H1 (cell line): Measurements from ENCODE around the gene GALNT2. TPM values are rescaled to one million over a fixed set of nuclear protein-coding genes. Genes with fewer than 3 reads are reported as not detected.

Experiments used
- CBX8 ChIP-seq: fragments of 300-800, 300-1000 bp; sonication (generic); IDR thresholded peaks from 2 replicates; pipeline ENCODE4 v1.7.1; 2016; ENCODE audit warnings: low read depth, low read length, borderline replicate concordance
- CHD1 ChIP-seq: IDR thresholded peaks from 2 replicates; pipeline ENCODE4 v1.6.1; 2012; ENCODE audit warnings: low read depth, low read length, improper control_type of control experiment
- GTF2F1 ChIP-seq: IDR thresholded peaks from 2 replicates; pipeline ENCODE4 v1.6.1; 2012; ENCODE audit warnings: low read depth, low read length, improper control_type of control experiment, borderline replicate concordance
- HDAC2 ChIP-seq, 2 experiments: fragments of 300-600 bp in 1 of 2; sonication (generic) in 1 of 2; IDR thresholded peaks; 2 replicates each; pipeline ENCODE4 v1.6.1; 2011 to 2012; ENCODE audit warnings: low read depth in 2 of 2, low read length in 2 of 2, mild to moderate bottlenecking in 2 of 2, moderate library complexity in 2 of 2, borderline replicate concordance in 1 of 2, inconsistent platforms in 1 of 2
- JUND ChIP-seq: IDR thresholded peaks from 2 replicates; pipeline ENCODE4 v1.6.1; 2011; ENCODE audit warnings: mild to moderate bottlenecking, improper control_type of control experiment, low read length
- KDM4A ChIP-seq: IDR thresholded peaks from one replicate; pipeline ENCODE4 v1.7.1; 2012; ENCODE audit warnings: low read depth, mild to moderate bottlenecking, moderate library complexity, low read length, inconsistent platforms; ENCODE audit not compliant: severe bottlenecking
- KDM5A ChIP-seq: fragments of 200-600 bp; IDR thresholded peaks from 2 replicates; pipeline ENCODE4 v1.7.1; 2012; ENCODE audit warnings: mild to moderate bottlenecking, low read length, inconsistent platforms, mixed read lengths
- SIX5 ChIP-seq: IDR thresholded peaks from 2 replicates; pipeline ENCODE4 v1.6.1; 2011; ENCODE audit warnings: mild to moderate bottlenecking, low read depth, low read length
- TAF7 ChIP-seq: optimal IDR thresholded peaks from 2 replicates; pipeline ENCODE3; 2011; ENCODE audit warnings: low read depth, mild to moderate bottlenecking, inconsistent platforms, low read length, moderate library complexity, borderline replicate concordance
- YY1 ChIP-seq: IDR thresholded peaks from 2 replicates; pipeline ENCODE4 v1.6.1; 2011; ENCODE audit warnings: low read depth, mild to moderate bottlenecking, low read length
- polyA plus RNA-seq, 7 experiments: library from polyadenylated mRNA; depleted of rRNA in 3 of 7; stranded (reverse) in 5 of 7; unstranded in 2 of 7; fragments of >200 nt in 5 of 7; fragments of 200-250 nt in 2 of 7; gene quantifications; 1 replicate in 5 of 7; 2 replicates in 1 of 7; 4 replicates in 1 of 7; pipeline versions ENCODE4 v1.2.1 to v1.2.3, GENCODE V29; 2011 to 2013; ENCODE audit warnings: missing spikeins in 2 of 7, mixed read lengths in 2 of 7
- total RNA-seq: library from RNA; stranded (reverse); fragmentation: NEBNext Ultra II Directional; extraction: Animal tissue kit (Norgen Biotek cat#: 25700); gene quantifications from 2 replicates; pipeline ENCODE4 v1.2.1, GENCODE V29; 2021
- TF ChIP-seq, protein P1 (sequence below): IDR thresholded peaks from 2 replicates; pipeline ENCODE4 v1.6.1; 2012; ENCODE audit warnings: inconsistent platforms

The GALNT2 gene
- total and polyA plus RNA-seq, 2 of the 8 experiments (the other 6 are each of a cell fraction or from before 2014, with no cell fraction given): 34.5 to 75.3 TPM

GRCh38 chr1:230119340-230119739 is 52.3 kb downstream of the GALNT2 start (continued):
- TF ChIP-seq HDAC2 (IDR thresholded peaks at IDR 0.05; ENCODE audit: borderline replicate concordance in 1 of 2, low read depth in 2 of 2, low read length in 2 of 2) (no peak), TAF7 (no peak), KDM5A (no peak), GTF2F1 (no peak), JUND (no peak), KDM4A (no peak), SIX5 (no peak), CHD1 (no peak), CBX8 (no peak), YY1 (no peak)
- TF ChIP-seq, protein P1, sequence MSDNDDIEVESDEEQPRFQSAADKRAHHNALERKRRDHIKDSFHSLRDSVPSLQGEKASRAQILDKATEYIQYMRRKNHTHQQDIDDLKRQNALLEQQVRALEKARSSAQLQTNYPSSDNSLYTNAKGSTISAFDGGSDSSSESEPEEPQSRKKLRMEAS: no peak
